HG03565 (cell line): ENCODE measurements around the gene LRP1.

ENCODE experiments used
- ATAC-seq: cut with Tn5 transposase; IDR thresholded peaks from one replicate; pipeline ENCODE4 v1.9.1; 2021; ENCODE audit warnings: mild to moderate bottlenecking, moderate library complexity; ENCODE audit not compliant: unreplicated experiment

LRP1 gene

GRCh38 chr12:57232156-57232756, 104.0 kb downstream of the LRP1 start:
- ATAC-seq: no peak

DNA sequence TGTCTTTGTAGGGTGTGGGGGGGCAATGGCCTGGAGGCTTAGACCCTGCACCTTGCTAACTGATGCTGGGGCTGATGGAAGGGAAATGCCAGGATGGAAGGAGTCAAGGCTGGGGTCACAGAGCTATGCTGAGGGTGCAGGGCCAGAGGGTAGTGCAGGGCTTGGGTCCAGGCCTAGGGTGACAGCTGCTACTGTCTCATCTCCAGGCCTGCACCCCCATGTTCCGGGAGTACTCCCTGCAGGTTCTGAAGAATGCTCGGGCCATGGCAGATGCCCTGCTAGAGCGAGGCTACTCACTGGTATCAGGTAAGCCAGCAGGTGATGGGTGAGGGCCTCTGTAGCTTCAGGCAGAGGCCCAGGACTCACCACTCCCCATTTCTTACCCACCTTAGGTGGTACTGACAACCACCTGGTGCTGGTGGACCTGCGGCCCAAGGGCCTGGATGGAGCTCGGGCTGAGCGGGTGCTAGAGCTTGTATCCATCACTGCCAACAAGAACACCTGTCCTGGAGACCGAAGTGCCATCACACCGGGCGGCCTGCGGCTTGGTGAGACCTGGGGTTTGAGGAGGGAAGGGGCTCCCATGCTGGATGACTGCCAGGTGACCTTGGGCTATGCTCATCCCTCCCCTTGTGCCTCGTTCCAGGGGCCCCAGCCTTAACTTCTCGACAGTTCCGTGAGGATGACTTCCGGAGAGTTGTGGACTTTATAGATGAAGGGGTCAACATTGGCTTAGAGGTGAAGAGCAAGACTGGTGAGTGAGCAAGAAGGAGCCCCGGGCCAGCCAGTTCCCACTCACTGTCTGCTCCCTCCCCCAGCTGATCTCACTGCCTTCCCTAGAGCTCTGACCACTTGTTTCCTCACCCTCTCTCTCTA, 105.3 kb downstream of the LRP1 start:
- ATAC-seq: no peak

DNA sequence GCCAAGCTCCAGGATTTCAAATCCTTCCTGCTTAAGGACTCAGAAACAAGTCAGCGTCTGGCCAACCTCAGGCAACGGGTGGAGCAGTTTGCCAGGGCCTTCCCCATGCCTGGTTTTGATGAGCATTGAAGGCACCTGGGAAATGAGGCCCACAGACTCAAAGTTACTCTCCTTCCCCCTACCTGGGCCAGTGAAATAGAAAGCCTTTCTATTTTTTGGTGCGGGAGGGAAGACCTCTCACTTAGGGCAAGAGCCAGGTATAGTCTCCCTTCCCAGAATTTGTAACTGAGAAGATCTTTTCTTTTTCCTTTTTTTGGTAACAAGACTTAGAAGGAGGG, 105.9 kb downstream of the LRP1 start:
- ATAC-seq: no peak

GRCh38 chr12:57234571-57235016, 106.3 kb downstream of the LRP1 start:
- ATAC-seq: no peak

GRCh38 chr12:57235017-57235727, 106.9 kb downstream of the LRP1 start:
- no peak for ATAC-seq

- ATAC-seq: no peak
Measured at GRCh38 chr12:57235728-57236131, 107.4 kb downstream of the LRP1 start.

DNA sequence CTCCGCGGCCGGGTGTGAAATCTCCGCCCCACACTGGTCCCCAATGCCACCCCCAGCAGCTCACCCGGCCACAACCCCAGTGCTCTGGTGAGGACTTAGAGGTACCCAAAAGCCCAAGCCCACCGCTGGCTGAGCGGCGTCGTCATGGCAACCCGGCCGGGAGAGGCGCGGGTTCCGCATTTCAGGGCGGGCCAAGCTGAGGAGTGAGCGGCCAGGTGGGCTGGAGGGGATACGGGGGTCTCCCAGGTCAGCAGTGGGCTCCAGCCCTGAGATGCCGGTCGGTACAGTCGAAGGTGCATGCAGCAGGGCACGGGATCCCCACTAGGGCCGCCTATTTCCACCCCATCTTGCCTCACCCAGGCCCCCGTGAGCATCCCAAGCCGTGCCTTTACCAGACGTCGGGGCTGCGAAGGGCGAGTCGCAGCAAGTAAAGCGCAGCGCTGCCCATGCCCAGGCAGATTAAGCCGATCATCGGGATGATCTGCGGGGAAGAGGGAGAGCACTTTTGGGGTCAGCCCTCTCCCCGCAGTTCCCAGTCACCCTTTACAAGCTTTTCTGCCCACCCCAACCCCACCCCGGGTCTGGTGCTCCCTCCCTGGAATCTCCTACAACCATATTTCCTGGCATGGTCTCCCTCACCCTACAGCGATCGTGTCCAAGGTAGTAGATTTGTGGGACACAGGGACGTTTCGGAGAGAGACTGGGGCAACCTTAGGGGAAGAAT, 108.1 kb downstream of the LRP1 start:
- ATAC-seq: no peak

DNA sequence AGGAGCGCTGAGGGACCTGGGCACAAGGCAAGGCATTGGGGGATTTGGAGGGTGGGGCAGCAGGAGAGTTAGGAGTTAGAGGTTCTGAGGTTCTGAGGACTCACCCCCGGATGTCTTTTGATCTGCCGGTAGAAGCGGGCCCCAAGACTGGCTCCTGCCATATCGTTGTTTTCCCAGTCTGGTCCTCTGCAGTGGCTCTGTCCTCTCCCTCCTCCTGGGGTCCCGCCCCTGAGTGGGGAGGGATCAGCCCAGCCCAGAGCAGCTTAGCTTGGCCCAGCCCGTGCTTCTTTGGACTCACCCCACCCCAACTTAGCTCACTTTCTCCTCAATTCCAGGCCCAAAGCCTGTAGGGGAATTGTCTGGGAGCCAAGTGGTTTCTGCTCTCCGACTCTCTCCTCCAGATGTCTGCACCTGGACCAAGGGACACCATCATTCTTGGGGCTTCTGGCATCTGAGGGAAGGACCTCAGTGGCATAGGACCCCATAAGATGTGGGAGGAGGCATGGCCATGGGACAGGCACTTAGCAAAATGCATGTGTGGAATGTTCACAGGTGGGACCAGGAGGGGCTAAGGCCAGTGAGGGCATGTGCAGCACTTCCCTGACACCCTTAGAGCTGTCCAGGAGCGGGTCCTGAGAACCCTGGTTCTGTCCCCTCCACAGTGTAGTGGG, 108.8 kb downstream of the LRP1 start:
- no peak for ATAC-seq

- no peak for ATAC-seq
Measured at GRCh38 chr12:57237596-57237931, 109.3 kb downstream of the LRP1 start.

GRCh38 chr12:57237932-57238853, 109.9 kb downstream of the LRP1 start:
- ATAC-seq: no peak

DNA sequence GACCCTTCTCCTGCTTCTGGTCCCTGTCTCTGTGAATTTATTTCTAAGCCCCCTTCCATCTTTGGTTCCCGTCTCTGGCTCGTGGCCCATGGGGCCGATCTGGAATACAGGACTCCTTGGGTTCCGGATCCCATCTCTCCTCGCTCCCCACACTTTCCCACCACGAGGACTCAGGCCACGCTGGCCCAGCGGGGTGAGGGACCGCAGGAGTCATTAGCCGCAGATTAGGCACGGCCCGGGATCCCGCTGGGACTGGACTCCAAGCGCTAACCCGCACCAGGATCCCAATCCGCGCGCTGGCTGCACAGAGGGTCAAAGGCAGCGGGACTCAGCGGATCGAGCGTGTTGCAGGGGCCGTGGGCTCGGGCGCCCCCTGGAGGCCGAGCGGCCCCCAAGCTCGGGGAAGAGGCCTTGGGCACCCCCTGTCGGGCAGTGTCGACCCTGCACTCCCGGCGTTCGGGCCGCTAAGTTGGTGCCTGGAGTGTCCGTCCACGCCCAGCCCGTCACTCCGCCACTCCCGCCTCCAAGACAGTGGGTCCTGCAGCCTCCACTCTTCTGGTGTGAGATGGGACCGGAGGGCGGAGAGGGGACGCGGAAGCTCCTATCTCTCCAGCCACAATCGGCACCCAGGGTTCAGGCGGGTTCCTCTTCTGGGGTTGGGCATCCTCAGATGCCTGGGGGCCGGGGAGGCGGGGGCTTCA, 110.7 kb downstream of the LRP1 start:
- ATAC-seq: peak; percentile 59

DNA sequence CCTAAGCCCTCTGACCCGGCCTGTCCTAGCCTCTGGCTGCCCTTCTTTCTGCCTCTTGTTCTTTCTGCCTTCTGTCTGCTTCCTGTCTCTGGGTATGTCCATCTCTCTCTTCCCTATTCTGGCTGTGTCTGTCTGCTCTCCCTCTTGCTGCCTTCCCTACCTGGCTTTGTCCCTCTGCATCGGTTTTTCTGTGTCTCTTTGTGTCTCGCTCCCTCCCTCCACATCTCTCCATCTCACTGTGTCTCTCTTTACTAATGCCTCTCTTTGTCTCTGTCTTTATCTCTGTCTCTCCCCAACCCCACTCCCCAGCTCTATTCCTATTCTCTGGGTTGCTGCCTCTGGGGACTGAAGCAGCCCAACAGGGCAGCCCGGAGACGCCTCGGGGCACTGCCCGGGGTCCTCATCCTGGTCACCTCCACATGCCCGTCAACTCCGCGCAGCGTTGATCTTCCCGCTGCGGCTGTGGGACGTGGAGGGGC, 111.3 kb downstream of the LRP1 start:
- peak; percentile 2 for ATAC-seq

GRCh38 chr12:57240066-57240921, 112.0 kb downstream of the LRP1 start:
- no peak for ATAC-seq

DNA sequence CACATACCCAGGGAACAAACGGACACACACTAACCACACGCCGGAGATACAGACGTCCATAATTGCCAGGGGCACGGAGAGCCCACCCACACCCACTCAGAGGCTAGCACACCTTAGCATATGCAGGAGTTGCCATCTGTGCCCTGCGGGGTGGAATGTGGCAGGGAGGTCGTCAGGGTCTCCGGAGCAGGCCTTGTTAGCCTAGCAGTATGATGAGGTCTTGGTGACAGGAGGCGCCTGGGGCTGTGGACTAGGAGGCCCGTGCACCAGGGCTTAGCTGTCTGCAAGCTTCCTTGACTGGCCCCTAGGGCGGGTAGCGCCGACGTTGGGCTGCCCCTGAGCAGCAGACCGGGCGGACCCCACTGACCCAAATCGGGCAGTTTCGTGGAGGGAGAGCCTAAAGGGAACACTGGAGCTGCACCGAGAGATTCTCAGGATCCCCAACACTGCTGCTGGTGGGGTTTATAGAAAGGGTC, 112.7 kb downstream of the LRP1 start:
- ATAC-seq: no peak

DNA sequence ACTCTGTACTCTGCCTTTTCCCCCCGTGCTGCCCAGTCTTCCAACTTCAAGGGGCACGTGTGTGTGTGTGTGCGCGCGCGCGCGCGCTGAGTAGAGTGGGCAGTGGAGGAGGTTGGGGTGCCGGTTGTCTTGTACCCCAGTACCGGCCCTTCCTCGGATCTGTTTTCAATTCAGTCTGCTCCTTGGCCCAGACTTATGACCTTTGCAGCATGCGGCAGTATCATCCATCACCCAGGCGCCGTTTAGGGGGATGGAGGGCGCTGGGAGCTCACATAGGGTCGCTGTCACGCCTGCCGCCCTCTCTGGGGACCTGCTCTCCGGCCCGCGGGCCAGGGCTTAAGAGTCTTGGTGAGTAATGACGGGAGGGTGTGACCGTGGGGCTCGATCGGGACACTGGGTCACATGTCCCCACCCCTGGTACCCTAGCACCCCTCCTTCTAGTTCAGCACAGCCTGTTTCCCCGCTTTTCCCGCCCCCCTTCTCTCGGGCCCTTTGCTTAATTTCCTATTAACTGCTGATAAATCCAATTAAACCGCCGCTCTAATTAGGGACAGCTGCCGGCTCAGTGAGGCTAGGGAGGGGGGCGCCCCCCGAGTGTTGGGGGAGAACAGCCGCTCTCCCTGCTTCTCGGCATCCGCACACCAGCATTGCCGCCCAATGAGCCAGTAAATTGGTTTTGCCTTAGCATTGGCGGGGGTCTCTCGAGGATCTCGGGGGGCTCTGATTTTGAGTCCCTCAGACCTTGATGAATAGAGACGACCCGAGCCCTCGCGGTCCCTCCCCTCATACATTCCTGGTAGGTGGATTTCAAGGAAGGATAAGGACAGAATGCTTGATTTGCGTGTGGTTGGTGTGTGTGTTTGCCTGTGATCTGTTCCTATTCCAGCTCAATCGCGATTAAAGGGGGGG, 113.4 kb downstream of the LRP1 start:
- ATAC-seq: no peak

GRCh38 chr12:57242329-57242690, 114.0 kb downstream of the LRP1 start:
- ATAC-seq: no peak
